Caco-2 (cell line): ENCODE results near the gene PSMA3. TPM values are rescaled to one million over a fixed set of nuclear protein-coding genes. Genes with fewer than 3 reads are reported as not detected.

Experiments
- BruUV-seq: library from RNA; stranded (reverse); fragments of 400-500 nt; replicated peaks from 2 replicates; lab custom pipeline; 2021; lab: Mats Ljungman, UMichigan
- CTCF ChIA-PET: fragments of 300-600 bp; sonication (Branson Sonifier 250); formaldehyde crosslinking; loops from one replicate; lab custom pipeline; 2022; ENCODE audit warnings: antibody characterized with exemption; lab: Charles Lee
- POLR2A ChIA-PET: fragments of 300-600 bp; sonication (Branson Sonifier 250); formaldehyde crosslinking; loops from one replicate; lab custom pipeline; 2022; ENCODE audit warnings: antibody characterized with exemption; lab: Charles Lee
- DNase-seq, 2 experiments: peaks; one replicate each; pipeline versions ENCODE4 v3.0.0 to v3.0.0-alpha.2; 2020 to 2022
- H3K27me3 ChIP-seq: replicated peaks from 2 replicates; pipeline ENCODE4 v1.6.0; 2011; ENCODE audit warnings: low read length; ENCODE audit not compliant: control insufficient read depth, insufficient read depth
- H3K36me3 ChIP-seq: 2 replicates; pipeline ENCODE4 v1.5.1; 2011; ENCODE audit warnings: low read length; ENCODE audit not compliant: control insufficient read depth, insufficient read depth
- H3K4me1 ChIP-seq: fragments of 250-450 bp; sonication (Bioruptor Pico); 2 replicates; pipeline ENCODE4 v1.5.1; 2020; ENCODE audit warnings: mild to moderate bottlenecking
- H3K4me3 ChIP-seq: 2 replicates; pipeline ENCODE4 v1.5.1; 2011; ENCODE audit warnings: low read depth, mild to moderate bottlenecking, control low read depth, low read length
- H3K9me3 ChIP-seq: fragments of 250-450 bp; sonication (Bioruptor Pico); 2 replicates; pipeline ENCODE4 v1.5.1; 2020; ENCODE audit warnings: mild to moderate bottlenecking, moderate library complexity
- H3K27ac Mint-ChIP-seq: one replicate; pipeline ENCODE4 v1.8.0; 2022; ENCODE audit warnings: mixed read lengths; ENCODE audit not compliant: unreplicated experiment
- H3K27me3 Mint-ChIP-seq: one replicate; pipeline ENCODE4 v1.8.0; 2022; ENCODE audit warnings: mixed read lengths; ENCODE audit not compliant: insufficient read depth, unreplicated experiment
- H3K36me3 Mint-ChIP-seq: one replicate; pipeline ENCODE4 v1.8.0; 2022; ENCODE audit warnings: mild to moderate bottlenecking, mixed read lengths; ENCODE audit not compliant: insufficient read depth, unreplicated experiment
- H3K4me1 Mint-ChIP-seq: one replicate; pipeline ENCODE4 v1.8.0; 2022; ENCODE audit warnings: low read depth, mixed read lengths; ENCODE audit not compliant: unreplicated experiment
- H3K4me3 Mint-ChIP-seq: one replicate; pipeline ENCODE4 v1.8.0; 2022; ENCODE audit warnings: mild to moderate bottlenecking, moderate library complexity, mixed read lengths; ENCODE audit not compliant: unreplicated experiment
- H3K9me3 Mint-ChIP-seq: one replicate; pipeline ENCODE4 v1.8.0; 2022; ENCODE audit warnings: mixed read lengths; ENCODE audit not compliant: unreplicated experiment
- CTCF ChIP-seq, 2 experiments: fragments of 200-600 bp in 1 of 2; IDR thresholded peaks; 1 replicate in 1 of 2; 2 replicates in 1 of 2; pipeline versions ENCODE4 v1.5.1 to v1.8.0; 2011 to 2022; ENCODE audit warnings: antibody characterized with exemption in 1 of 2, control low read depth in 1 of 2, inconsistent platforms in 1 of 2, low read depth in 1 of 2, low read length in 1 of 2, mild to moderate bottlenecking in 1 of 2, moderate library complexity in 1 of 2; ENCODE audit not compliant: insufficient read depth in 1 of 2, severe bottlenecking in 1 of 2, unreplicated experiment in 1 of 2
- intact Hi-C: fragments of 100-400 bp; cut with micrococcal nuclease; formaldehyde crosslinking; loops from one replicate; pipeline ENCODE4 v1.10.0; 2022; ENCODE audit not compliant: unreplicated experiment
- total RNA-seq: library from RNA; stranded (reverse); gene quantifications from 2 replicates; pipeline ENCODE4 v1.2.3, GENCODE V29; 2022

Gene PSMA3
- total RNA-seq, 1 experiment from 2014 or later = 334 TPM

- Mint-ChIP-seq H3K27me3 (no peaks in the 10 kb centered on the region), H3K9me3 (no peaks in the 10 kb centered on the region), H3K4me3 (no peak overlapping the region), H3K4me1 (peaks cover 29% of the 10 kb centered on the region), H3K27ac (no peak overlapping the region), H3K36me3 (peaks cover 80% of the 10 kb centered on the region)
- POLR2A ChIA-PET = no interaction called here
- TF ChIP-seq CTCF (IDR thresholded peaks at IDR 0.05; ENCODE audit: insufficient read depth in 1 of 2, low read depth in 1 of 2, low read length in 1 of 2, severe bottlenecking in 1 of 2, unreplicated experiment in 1 of 2) = no peak
- Histone ChIP-seq H3K36me3 (peaks cover 1% of the 10 kb centered on the region; the same call in 1 of the 2 replicates), H3K4me3 (no peak overlapping the region), H3K9me3 (no peaks in the 10 kb centered on the region), H3K4me1 (peaks cover 18% of the 10 kb centered on the region), H3K27me3 (no peaks in the 10 kb centered on the region)
- no TSS peak for BruUV-seq
- DNase-seq = no peak
- intact Hi-C loops = no loop called here
- CTCF ChIA-PET = no interaction called here
These were observed 47.5 kb downstream of the PSMA3 start for GRCh38 chr14:58292187-58292586.

GRCh38 chr14:58294201-58294600 is 49.6 kb downstream of the PSMA3 start:
- Histone ChIP-seq H3K36me3 (no peaks in the 10 kb centered on the region; the same call in 1 of the 2 replicates), H3K4me3 (no peak overlapping the region), H3K27me3 (no peaks in the 10 kb centered on the region), H3K4me1 (0 out of 2 replicates have a peak, but pooled peaks cover under 1% of the 10 kb centered on the region), H3K9me3 (no peaks in the 10 kb centered on the region)
- H3K4me3 Mint-ChIP-seq = no peak overlapping the region
- peaks cover 61% of the 10 kb centered on the region for H3K36me3 Mint-ChIP-seq
- no peak for TF ChIP-seq CTCF (IDR thresholded peaks at IDR 0.05; ENCODE audit: insufficient read depth in 1 of 2, low read depth in 1 of 2, low read length in 1 of 2, severe bottlenecking in 1 of 2, unreplicated experiment in 1 of 2)
- H3K4me1 Mint-ChIP-seq = peaks cover 12% of the 10 kb centered on the region
- no peaks in the 10 kb centered on the region for H3K27me3 Mint-ChIP-seq
- no peaks in the 10 kb centered on the region for H3K9me3 Mint-ChIP-seq
- CTCF ChIA-PET = no interaction called here
- POLR2A ChIA-PET = no interaction called here
- intact Hi-C loops = no loop called here
- DNase-seq = no peak
- no TSS peak for BruUV-seq
- H3K27ac Mint-ChIP-seq = no peak overlapping the region

GRCh38 chr14:58296726-58297125 is 52.1 kb downstream of the PSMA3 start:
- BruUV-seq = no TSS peak
- Histone ChIP-seq H3K27me3 (no peaks in the 10 kb centered on the region), H3K4me3 (peak overlapping the region; percentile 47), H3K4me1 (peaks cover 7% of the 10 kb centered on the region; the same call in 1 of the 2 replicates), H3K9me3 (no peaks in the 10 kb centered on the region), H3K36me3 (no peaks in the 10 kb centered on the region; the same call in 1 of the 2 replicates)
- Mint-ChIP-seq H3K27ac (no peak overlapping the region), H3K9me3 (no peaks in the 10 kb centered on the region), H3K36me3 (peaks cover 46% of the 10 kb centered on the region), H3K4me1 (no peaks in the 10 kb centered on the region), H3K27me3 (no peaks in the 10 kb centered on the region), H3K4me3 (no peak overlapping the region)
- no peak for TF ChIP-seq CTCF (IDR thresholded peaks at IDR 0.05; ENCODE audit: insufficient read depth in 1 of 2, low read depth in 1 of 2, low read length in 1 of 2, severe bottlenecking in 1 of 2, unreplicated experiment in 1 of 2)
- DNase-seq = no peak
- ChIA-PET POLR2A (interaction anchor here (1.8 to 1.9 kb wide), 2 partner anchors 9 to 52 kb away, joined by 9 to 27 read pairs; partner anchors contain the start of gene PSMA3), CTCF (no interaction called here)
- intact Hi-C loops = loop anchor here (1.0 to 5.0 kb wide), 2 partner anchors 9 to 39 kb away; no protein-coding TSS in a partner anchor
